H9 (cell line): ENCODE results near the gene SNAP25. TPM values are rescaled to one million over a fixed set of nuclear protein-coding genes. Genes with fewer than 3 reads are reported as not detected.

Source experiments
- DNase-seq: peaks from one replicate; pipeline ENCODE4 v3.0.0-alpha.2; 2017
- H2AFZ ChIP-seq: one replicate; pipeline ENCODE4 v1.6.1; 2013; ENCODE audit warnings: mild to moderate bottlenecking, low read length, control low read depth, moderate library complexity
- H2AK5ac ChIP-seq: 2 replicates; pipeline ENCODE4 v1.6.1; 2013; ENCODE audit warnings: low read length, control low read depth, mixed read lengths; ENCODE audit not compliant: insufficient read length
- H2BK120ac ChIP-seq: one replicate; pipeline ENCODE4 v1.6.1; 2013; ENCODE audit warnings: low read depth, mild to moderate bottlenecking, low read length, control low read depth, inconsistent platforms; ENCODE audit not compliant: poor library complexity, severe bottlenecking
- H2BK12ac ChIP-seq: 2 replicates; pipeline ENCODE4 v1.6.1; 2013; ENCODE audit warnings: low read length, control low read depth, mixed read lengths, low read depth; ENCODE audit not compliant: insufficient read length
- H2BK15ac ChIP-seq: 2 replicates; pipeline ENCODE4 v1.6.1; 2013; ENCODE audit warnings: low read depth, low read length, control low read depth
- H2BK20ac ChIP-seq: one replicate; pipeline ENCODE4 v1.6.1; 2013; ENCODE audit warnings: low read depth, mild to moderate bottlenecking, low read length, control low read depth, inconsistent platforms; ENCODE audit not compliant: poor library complexity, severe bottlenecking
- H2BK5ac ChIP-seq: 2 replicates; pipeline ENCODE4 v1.6.1; 2013; ENCODE audit warnings: low read length, control low read depth, mixed read lengths; ENCODE audit not compliant: insufficient read length
- H3K14ac ChIP-seq: 2 replicates; pipeline ENCODE4 v1.6.1; 2013; ENCODE audit warnings: low read length, control low read depth; ENCODE audit not compliant: insufficient read depth
- H3K18ac ChIP-seq: 2 replicates; pipeline ENCODE4 v1.6.1; 2013; ENCODE audit warnings: low read depth, mild to moderate bottlenecking, mixed read lengths, low read length, control low read depth; ENCODE audit not compliant: insufficient read length
- H3K23ac ChIP-seq: 2 replicates; pipeline ENCODE4 v1.6.1; 2013; ENCODE audit warnings: low read length, control low read depth, mixed read lengths, low read depth; ENCODE audit not compliant: insufficient read length
- H3K23me2 ChIP-seq: 2 replicates; pipeline ENCODE4 v1.6.1; 2013; ENCODE audit warnings: low read depth, mild to moderate bottlenecking, mixed read lengths, low read length, control low read depth; ENCODE audit not compliant: insufficient read length, poor library complexity, severe bottlenecking
- H3K27ac ChIP-seq: 2 replicates; pipeline ENCODE4 v1.5.1; 2013; ENCODE audit warnings: low read length, control low read depth, mixed read lengths, low read depth; ENCODE audit not compliant: insufficient read length
- H3K27me3 ChIP-seq: 2 replicates; pipeline ENCODE4 v1.6.1; 2013; ENCODE audit warnings: low read length, control low read depth, inconsistent platforms; ENCODE audit not compliant: insufficient read depth
- H3K4ac ChIP-seq: 2 replicates; pipeline ENCODE4 v1.6.1; 2013; ENCODE audit warnings: low read depth, mild to moderate bottlenecking, control low read depth, inconsistent platforms, low read length, moderate library complexity
- H3K4me1 ChIP-seq: 2 replicates; pipeline ENCODE4 v1.6.1; 2013; ENCODE audit warnings: low read length, control low read depth, inconsistent platforms; ENCODE audit not compliant: insufficient read depth
- H3K4me2 ChIP-seq: 2 replicates; pipeline ENCODE4 v1.6.1; 2013; ENCODE audit warnings: low read length, control low read depth, mixed read lengths; ENCODE audit not compliant: insufficient read length, insufficient read depth
- H3K56ac ChIP-seq: 2 replicates; pipeline ENCODE4 v1.6.1; 2013; ENCODE audit warnings: low read depth, mild to moderate bottlenecking, mixed read lengths, low read length, control low read depth; ENCODE audit not compliant: insufficient read length
- H3K79me1 ChIP-seq: 2 replicates; pipeline ENCODE4 v1.6.1; 2013; ENCODE audit warnings: low read depth, mild to moderate bottlenecking, moderate library complexity, low read length, control low read depth, inconsistent platforms; ENCODE audit not compliant: insufficient read depth, poor library complexity, severe bottlenecking
- H3K79me2 ChIP-seq: 2 replicates; pipeline ENCODE4 v1.6.1; 2013; ENCODE audit warnings: low read length, control low read depth, inconsistent platforms; ENCODE audit not compliant: insufficient read depth
- H3K9ac ChIP-seq: 2 replicates; pipeline ENCODE4 v1.6.1; 2013; ENCODE audit warnings: low read length, control low read depth, mixed read lengths; ENCODE audit not compliant: insufficient read length; ENCODE audit errors: extremely low read depth
- H3K9me3 ChIP-seq: one replicate; pipeline ENCODE4 v1.6.1; 2013; ENCODE audit warnings: low read depth, low read length, inconsistent platforms; ENCODE audit not compliant: control insufficient read depth
- H3T11ph ChIP-seq: one replicate; pipeline ENCODE4 v1.6.1; 2013; ENCODE audit warnings: mild to moderate bottlenecking, low read length, control low read depth, inconsistent platforms
- H4K20me1 ChIP-seq: one replicate; pipeline ENCODE4 v1.6.1; 2013; ENCODE audit not compliant: control insufficient read depth, insufficient read length, insufficient read depth
- H4K5ac ChIP-seq: 2 replicates; pipeline ENCODE4 v1.6.1; 2013; ENCODE audit warnings: low read depth, mild to moderate bottlenecking, mixed read lengths, low read length, control low read depth; ENCODE audit not compliant: insufficient read length
- H4K8ac ChIP-seq: replicated peaks from 2 replicates; pipeline ENCODE4 v1.6.1; 2013; ENCODE audit warnings: low read length, control low read depth, mixed read lengths, low read depth; ENCODE audit not compliant: insufficient read length
- H4K91ac ChIP-seq: 2 replicates; pipeline ENCODE4 v1.6.1; 2013; ENCODE audit warnings: low read depth, mild to moderate bottlenecking, moderate library complexity, mixed read lengths, low read length, control low read depth; ENCODE audit not compliant: insufficient read length
- H3K27ac Mint-ChIP-seq, 3 experiments: 2 replicates in 2 of 3; 3 replicates in 1 of 3; pipeline ENCODE4 v1.8.0; 2020 to 2021; ENCODE audit warnings: mixed read lengths in 3 of 3, mild to moderate bottlenecking in 1 of 3, moderate library complexity in 1 of 3
- H3K27me3 Mint-ChIP-seq: 2 replicates; pipeline ENCODE4 v1.8.0; 2021; ENCODE audit warnings: low read depth, mild to moderate bottlenecking, moderate library complexity, mixed read lengths
- H3K36me3 Mint-ChIP-seq, 3 experiments: 2 replicates in 2 of 3; 3 replicates in 1 of 3; pipeline ENCODE4 v1.8.0; 2020 to 2021; ENCODE audit warnings: low read depth in 3 of 3, mixed read lengths in 3 of 3; ENCODE audit not compliant: insufficient read depth in 1 of 3
- H3K4me1 Mint-ChIP-seq, 2 experiments: 2 replicates each; pipeline ENCODE4 v1.8.0; 2020; ENCODE audit warnings: mixed read lengths in 2 of 2
- H3K4me3 Mint-ChIP-seq, 2 experiments: 2 replicates in 1 of 2; 3 replicates in 1 of 2; pipeline ENCODE4 v1.8.0; 2020 to 2021; ENCODE audit warnings: mild to moderate bottlenecking in 2 of 2, mixed read lengths in 2 of 2, moderate library complexity in 1 of 2
- H3K9me3 Mint-ChIP-seq, 2 experiments: 2 replicates in 1 of 2; 3 replicates in 1 of 2; pipeline ENCODE4 v1.8.0; 2020; ENCODE audit warnings: mild to moderate bottlenecking in 2 of 2, mixed read lengths in 2 of 2, moderate library complexity in 1 of 2
- total RNA-seq: library from RNA; stranded (reverse); gene quantifications from 2 replicates; pipeline ENCODE4 v1.2.1, GENCODE V29; 2021
- TF ChIP-seq, protein P1 (sequence below): fragments of 200-600 bp; sonication (generic); conservative IDR thresholded peaks from 3 replicates; pipeline ENCODE4 v1.8.0; 2021; ENCODE audit warnings: antibody characterized with exemption, mild to moderate bottlenecking

SNAP25 gene
- total RNA-seq, 1 experiment from 2014 or later: 0.13 TPM

DNA sequence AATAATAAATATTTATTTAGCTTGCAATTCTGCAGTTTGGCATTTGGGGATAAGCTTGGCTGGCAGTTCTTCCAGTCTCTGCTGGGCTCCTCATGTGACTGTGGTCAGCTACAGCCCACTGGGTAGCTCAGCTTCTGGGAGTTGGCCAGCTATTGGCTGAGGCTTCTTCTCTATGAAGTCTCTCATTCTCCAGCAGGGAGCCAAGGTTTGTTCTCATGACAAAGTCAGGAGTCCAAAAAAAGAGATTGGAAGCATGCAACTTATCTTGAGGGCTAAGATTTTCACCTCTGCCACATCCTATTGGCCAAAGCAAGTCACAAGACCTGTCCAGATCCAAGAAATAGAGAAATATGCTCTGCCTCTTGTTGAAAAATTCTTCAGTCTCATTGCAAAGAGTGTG, 94.6 kb downstream of the SNAP25 start:
- Histone ChIP-seq H4K8ac (no peak overlapping the region), H3K27me3 (no peaks in the 10 kb centered on the region), H2AK5ac (no peak overlapping the region), H3K56ac (no peak overlapping the region), H2BK5ac (no peak overlapping the region), H3K79me1 (no peaks in the 10 kb centered on the region), H4K20me1 (no peaks in the 10 kb centered on the region), H4K5ac (no peak overlapping the region), H4K91ac (no peak overlapping the region), H3K79me2 (no peaks in the 10 kb centered on the region), H3K23ac (no peak overlapping the region), H2BK120ac (no peak overlapping the region), H3K9me3 (no peaks in the 10 kb centered on the region), H2BK20ac (no peak overlapping the region), H3K14ac (no peak overlapping the region), H3K4ac (no peak overlapping the region), H3K4me1 (peaks cover 3% of the 10 kb centered on the region; the same call in 1 of the 2 replicates), H2BK15ac (no peak overlapping the region), H2BK12ac (no peak overlapping the region), H3K27ac (no peak overlapping the region), H3K4me2 (no peak overlapping the region), H3K9ac (no peak overlapping the region), H3K23me2 (no peaks in the 10 kb centered on the region), H3T11ph (no peak overlapping the region), H3K18ac (no peak overlapping the region), H2AFZ (no peak overlapping the region)
- Mint-ChIP-seq H3K36me3 (peaks cover 0 to 23% (median 6%) of the 10 kb centered on the region in 3 experiments; a peak in 5 of 7 replicates), H3K4me3 (no peak overlapping the region), H3K4me1 (peaks cover 28 to 33% of the 10 kb centered on the region in 2 experiments), H3K9me3 (peaks cover 7 to 10% of the 10 kb centered on the region in 2 experiments; a peak in 3 of 5 replicates), H3K27ac (no peak overlapping the region), H3K27me3 (peaks cover 2% of the 10 kb centered on the region; the same call in 1 of the 2 replicates)
- DNase-seq: no peak
- TF ChIP-seq, protein P1, sequence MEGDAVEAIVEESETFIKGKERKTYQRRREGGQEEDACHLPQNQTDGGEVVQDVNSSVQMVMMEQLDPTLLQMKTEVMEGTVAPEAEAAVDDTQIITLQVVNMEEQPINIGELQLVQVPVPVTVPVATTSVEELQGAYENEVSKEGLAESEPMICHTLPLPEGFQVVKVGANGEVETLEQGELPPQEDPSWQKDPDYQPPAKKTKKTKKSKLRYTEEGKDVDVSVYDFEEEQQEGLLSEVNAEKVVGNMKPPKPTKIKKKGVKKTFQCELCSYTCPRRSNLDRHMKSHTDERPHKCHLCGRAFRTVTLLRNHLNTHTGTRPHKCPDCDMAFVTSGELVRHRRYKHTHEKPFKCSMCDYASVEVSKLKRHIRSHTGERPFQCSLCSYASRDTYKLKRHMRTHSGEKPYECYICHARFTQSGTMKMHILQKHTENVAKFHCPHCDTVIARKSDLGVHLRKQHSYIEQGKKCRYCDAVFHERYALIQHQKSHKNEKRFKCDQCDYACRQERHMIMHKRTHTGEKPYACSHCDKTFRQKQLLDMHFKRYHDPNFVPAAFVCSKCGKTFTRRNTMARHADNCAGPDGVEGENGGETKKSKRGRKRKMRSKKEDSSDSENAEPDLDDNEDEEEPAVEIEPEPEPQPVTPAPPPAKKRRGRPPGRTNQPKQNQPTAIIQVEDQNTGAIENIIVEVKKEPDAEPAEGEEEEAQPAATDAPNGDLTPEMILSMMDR: no peak
